Gastrocnemius medialis (tissue), 4 donors: Measurements from ENCODE around the gene NCAN. TPM values are rescaled to one million over a fixed set of nuclear protein-coding genes. Genes with fewer than 3 reads are reported as not detected.

Source experiments
- ATAC-seq, 2 donors: fragments of 150-250 bp; one replicate each; pipeline ENCODE4 v1.9.1; 2016
- DNase-seq, 2 donors: peaks; one replicate each; pipeline ENCODE4 v3.0.0-alpha.2; 2019
- H3K27ac ChIP-seq, 4 donors: fragments of 200-600 bp; sonication (generic); 1 replicate in 1 of 4; 2 replicates in 3 of 4; pipeline ENCODE4 v1.5.1; 2016 to 2018; ENCODE audit warnings: mild to moderate bottlenecking in 2 of 4, moderate library complexity in 1 of 4
- H3K27me3 ChIP-seq, 3 donors: fragments of 200-600 bp; sonication (generic) in 2 of 3; 1 replicate in 1 of 3; 2 replicates in 2 of 3; pipeline versions ENCODE4 v1.5.1 to v1.6.0; 2016 to 2019; ENCODE audit warnings: mild to moderate bottlenecking in 1 of 3, moderate library complexity in 1 of 3
- H3K36me3 ChIP-seq, 2 donors: fragments of 200-600 bp; sonication (generic) in 1 of 2; one replicate each; pipeline ENCODE4 v1.5.1; 2017 to 2018
- H3K4me1 ChIP-seq, 2 donors: fragments of 200-600 bp; sonication (generic) in 1 of 2; one replicate each; pipeline ENCODE4 v1.5.1; 2016 to 2017; ENCODE audit warnings: mild to moderate bottlenecking in 2 of 2
- H3K4me3 ChIP-seq, 4 donors: fragments of 200-600 bp; sonication (generic) in 3 of 4; 1 replicate in 1 of 4; 2 replicates in 3 of 4; pipeline ENCODE4 v1.5.1; 2016 to 2019; ENCODE audit warnings: mild to moderate bottlenecking in 2 of 4
- H3K9me3 ChIP-seq, 3 donors: fragments of 200-600 bp; sonication (generic) in 2 of 3; 1 replicate in 1 of 3; 2 replicates in 2 of 3; pipeline ENCODE4 v1.5.1; 2016 to 2019
- CTCF ChIP-seq, 5 experiments: fragments of 450-650 bp in 3 of 5; fragments of 200-600 bp in 2 of 5; sonication (generic) in 2 of 5; IDR thresholded peaks in 4 of 5; conservative IDR thresholded peaks in 1 of 5; 1 replicate in 4 of 5; 2 replicates in 1 of 5; pipeline ENCODE4 v1.5.1; 2016 to 2019; ENCODE audit warnings: antibody characterized with exemption in 5 of 5, mild to moderate bottlenecking in 3 of 5, moderate library complexity in 3 of 5
- POLR2A ChIP-seq, 2 donors: fragments of 450-650 bp; IDR thresholded peaks; one replicate each; pipeline ENCODE4 v1.6.1; 2017; ENCODE audit warnings: antibody characterized with exemption in 2 of 2, mild to moderate bottlenecking in 2 of 2, moderate library complexity in 2 of 2
- in situ Hi-C, 4 donors: fragments of 200-750 bp; cut with MboI; loops; one replicate each; pipeline versions ENCODE4 v1.15.0 to v1.8.0; 2017; ENCODE audit warnings: low sequenced_read_pairs in 4 of 4
- intact Hi-C: fragments of 100-400 bp; cut with DNase I; formaldehyde crosslinking; loops from one replicate; pipeline ENCODE4 v1.15.1; 2023; ENCODE audit warnings: low total_unique reads
- total RNA-seq, 4 donors: library from RNA; depleted of rRNA; stranded (reverse); fragments of >200 nt; gene quantifications; one replicate each; pipeline versions ENCODE4 v1.1.0 to v1.2.3, GENCODE V29; 2016

Gene NCAN
- total RNA-seq, 4 donors from 2014 or later: not detected

- ATAC-seq (no peak), DNase-seq (no peak)
- Histone ChIP-seq H3K27me3 (peaks cover 0 to 13% (median 8%) of the 10 kb centered on the region in 3 donors), H3K36me3 (no peaks in the 10 kb centered on the region), H3K4me3 (no peak overlapping the region), H3K4me1 (peaks cover 0 to 3% of the 10 kb centered on the region in 2 donors), H3K9me3 (no peaks in the 10 kb centered on the region), H3K27ac (no peak overlapping the region)
- intact Hi-C loops: no loop called here
- TF ChIP-seq POLR2A (IDR thresholded peaks at IDR 0.05) (no peak), CTCF (IDR thresholded peaks at IDR 0.05 in 4 of 5, conservative IDR thresholded peaks at IDR 0.05 in 1 of 5) (no peak)
- in situ Hi-C loops: no loop called here
These were observed 57.0 kb downstream of the NCAN start for GRCh38 chr19:19268453-19269385.

- DNase-seq: no peak
- Histone ChIP-seq H3K9me3 (no peaks in the 10 kb centered on the region), H3K27ac (no peak overlapping the region), H3K4me1 (peaks cover 0 to 3% of the 10 kb centered on the region in 2 donors), H3K4me3 (no peak overlapping the region), H3K36me3 (no peaks in the 10 kb centered on the region), H3K27me3 (peaks cover 0 to 10% (median 8%) of the 10 kb centered on the region in 3 donors)
- no peak for TF ChIP-seq POLR2A (IDR thresholded peaks at IDR 0.05)
- no peak for TF ChIP-seq CTCF (IDR thresholded peaks at IDR 0.05 in 4 of 5, conservative IDR thresholded peaks at IDR 0.05 in 1 of 5)
- intact Hi-C loops (no loop called here), in situ Hi-C loops (no loop called here)
- no peak for ATAC-seq
These were observed 58.4 kb downstream of the NCAN start for GRCh38 chr19:19269952-19270694.

GRCh38 chr19:19270749-19271571, 59.2 kb downstream of the NCAN start:
- Histone ChIP-seq H3K27ac (no peak overlapping the region), H3K36me3 (peaks cover 0 to 4% of the 10 kb centered on the region in 2 donors), H3K4me1 (peaks cover 0 to 3% of the 10 kb centered on the region in 2 donors), H3K4me3 (no peak overlapping the region), H3K27me3 (peaks cover 0 to 10% (median 8%) of the 10 kb centered on the region in 3 donors), H3K9me3 (no peaks in the 10 kb centered on the region)
- DNase-seq (no peak), ATAC-seq (no peak)
- in situ Hi-C loops (no loop called here), intact Hi-C loops (no loop called here)
- TF ChIP-seq POLR2A (IDR thresholded peaks at IDR 0.05) (no peak), CTCF (IDR thresholded peaks at IDR 0.05 in 4 of 5, conservative IDR thresholded peaks at IDR 0.05 in 1 of 5) (no peak)

GRCh38 chr19:19271828-19272599, 60.3 kb downstream of the NCAN start:
- in situ Hi-C loops: no loop called here
- Histone ChIP-seq H3K4me3 (no peak overlapping the region), H3K4me1 (peaks cover 0 to 3% of the 10 kb centered on the region in 2 donors)

More at GRCh38 chr19:19271828-19272599, 60.3 kb downstream of the NCAN start:
- DNase-seq (no peak), ATAC-seq (no peak)
- no peak for TF ChIP-seq POLR2A (IDR thresholded peaks at IDR 0.05)
- no peak for TF ChIP-seq CTCF (IDR thresholded peaks at IDR 0.05 in 4 of 5, conservative IDR thresholded peaks at IDR 0.05 in 1 of 5)
- Histone ChIP-seq H3K27me3 (peaks cover 0 to 10% (median 8%) of the 10 kb centered on the region in 3 donors), H3K36me3 (peaks cover 0 to 15% of the 10 kb centered on the region in 2 donors), H3K27ac (no peak overlapping the region), H3K9me3 (no peaks in the 10 kb centered on the region)
- intact Hi-C loops: no loop called here
